HG03354 (cell line): ENCODE results near the gene KRTAP4-9.
"Not testable (repeated sequence)": the region's sequence is repeated elsewhere in the genome, so short reads cannot be mapped to it uniquely, and the experiment has no call there.

Experiments used
- ATAC-seq: cut with Tn5 transposase; IDR thresholded peaks from one replicate; pipeline ENCODE4 v1.9.1; 2021; ENCODE audit warnings: mild to moderate bottlenecking; ENCODE audit not compliant: unreplicated experiment, poor library complexity, severe bottlenecking

Gene KRTAP4-9

GRCh38 chr17:41105347-41105746, at the start of gene KRTAP4-9:
Gene KRTAP4-9 (plus strand): TSS chr17:41105389. CDS start chr17:41105389, 0 bp downstream.
- ATAC-seq: not testable (repeated sequence)

- no peak for ATAC-seq
Observed at GRCh38 chr17:41057547-41057946, 47.6 kb upstream of the KRTAP4-9 start.

GRCh38 chr17:41058741-41059140, 46.4 kb upstream of the KRTAP4-9 start:
- ATAC-seq: no peak

- not testable (repeated sequence) for ATAC-seq
Observed at GRCh38 chr17:41059276-41060051, 45.7 kb upstream of the KRTAP4-9 start.

- ATAC-seq: no peak
Observed at GRCh38 chr17:41060052-41060604, 45.1 kb upstream of the KRTAP4-9 start, which contains the start of gene KRTAP2-3. Gene KRTAP2-3 (minus strand): TSS chr17:41060114. CDS start chr17:41060050, 64 bp downstream.

- ATAC-seq: no peak
Observed at GRCh38 chr17:41061964-41062363, 43.2 kb upstream of the KRTAP4-9 start.

GRCh38 chr17:41063449-41063848, 41.7 kb upstream of the KRTAP4-9 start:
- no peak for ATAC-seq

GRCh38 chr17:41064301-41064700, 40.9 kb upstream of the KRTAP4-9 start:
- ATAC-seq: no peak

GRCh38 chr17:41065016-41065689, 40.0 kb upstream of the KRTAP4-9 start:
- not testable (repeated sequence) for ATAC-seq

- no peak for ATAC-seq
Observed at GRCh38 chr17:41065829-41066624, 39.2 kb upstream of the KRTAP4-9 start, which contains the start of gene KRTAP2-4. Gene KRTAP2-4 (minus strand): TSS chr17:41065879. CDS start chr17:41065845, 34 bp downstream.

GRCh38 chr17:41067281-41067680, 37.9 kb upstream of the KRTAP4-9 start:
- no peak for ATAC-seq

- no peak for ATAC-seq
Observed at GRCh38 chr17:41069031-41069430, 36.2 kb upstream of the KRTAP4-9 start.

GRCh38 chr17:41071606-41072360, 33.4 kb upstream of the KRTAP4-9 start:
- ATAC-seq: no peak

- no peak for ATAC-seq
Observed at GRCh38 chr17:41073676-41074075, 31.5 kb upstream of the KRTAP4-9 start.

- ATAC-seq: no peak
Observed at GRCh38 chr17:41076788-41077187, 28.4 kb upstream of the KRTAP4-9 start.

- no peak for ATAC-seq
Observed at GRCh38 chr17:41082626-41083025, 22.6 kb upstream of the KRTAP4-9 start.

- ATAC-seq: not testable (repeated sequence)
Observed at GRCh38 chr17:41083427-41083826, 21.8 kb upstream of the KRTAP4-9 start.

- ATAC-seq: not testable (repeated sequence)
Observed at GRCh38 chr17:41084100-41084856, 20.9 kb upstream of the KRTAP4-9 start, which contains the start of gene KRTAP4-7. Gene KRTAP4-7 (plus strand): TSS chr17:41084150. CDS start chr17:41084207, 57 bp downstream.
